Measurements from ENCODE around the gene CCSER1. TPM values are rescaled to one million over a fixed set of nuclear protein-coding genes. Genes with fewer than 3 reads are reported as not detected.

The CCSER1 gene
- total RNA-seq, 1 donor from 2014 or later: 20.1 TPM

DNA sequence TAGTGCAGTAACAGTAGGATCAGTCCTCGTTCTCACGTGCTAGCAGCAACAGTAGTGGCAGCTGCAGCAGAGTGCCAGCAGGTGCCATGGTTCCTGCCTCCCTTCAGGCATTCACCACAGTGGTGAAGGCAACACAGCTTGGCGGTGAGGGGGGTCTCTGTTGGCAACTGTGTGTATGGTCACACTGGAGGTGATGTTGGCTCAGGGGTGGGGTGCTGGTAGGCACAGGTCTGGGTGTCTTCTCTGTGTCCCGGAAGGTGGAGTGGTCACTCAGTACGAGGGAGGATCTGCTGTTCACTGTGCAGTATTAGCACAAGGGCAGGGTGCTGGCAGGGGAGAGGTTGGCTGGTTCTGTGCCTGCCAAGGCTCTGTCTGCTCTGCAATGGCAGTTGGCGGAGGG, 671.8 kb downstream of the CCSER1 start:
- TF ChIP-seq, protein P1, sequence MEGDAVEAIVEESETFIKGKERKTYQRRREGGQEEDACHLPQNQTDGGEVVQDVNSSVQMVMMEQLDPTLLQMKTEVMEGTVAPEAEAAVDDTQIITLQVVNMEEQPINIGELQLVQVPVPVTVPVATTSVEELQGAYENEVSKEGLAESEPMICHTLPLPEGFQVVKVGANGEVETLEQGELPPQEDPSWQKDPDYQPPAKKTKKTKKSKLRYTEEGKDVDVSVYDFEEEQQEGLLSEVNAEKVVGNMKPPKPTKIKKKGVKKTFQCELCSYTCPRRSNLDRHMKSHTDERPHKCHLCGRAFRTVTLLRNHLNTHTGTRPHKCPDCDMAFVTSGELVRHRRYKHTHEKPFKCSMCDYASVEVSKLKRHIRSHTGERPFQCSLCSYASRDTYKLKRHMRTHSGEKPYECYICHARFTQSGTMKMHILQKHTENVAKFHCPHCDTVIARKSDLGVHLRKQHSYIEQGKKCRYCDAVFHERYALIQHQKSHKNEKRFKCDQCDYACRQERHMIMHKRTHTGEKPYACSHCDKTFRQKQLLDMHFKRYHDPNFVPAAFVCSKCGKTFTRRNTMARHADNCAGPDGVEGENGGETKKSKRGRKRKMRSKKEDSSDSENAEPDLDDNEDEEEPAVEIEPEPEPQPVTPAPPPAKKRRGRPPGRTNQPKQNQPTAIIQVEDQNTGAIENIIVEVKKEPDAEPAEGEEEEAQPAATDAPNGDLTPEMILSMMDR (IDR thresholded peaks at IDR 0.05): no peak
- DNase-seq: no peak
- ChIA-PET POLR2A (no interaction called here), CTCF (no interaction called here)
- intact Hi-C loops (cut with micrococcal nuclease): no loop called here
- Mint-ChIP-seq H3K4me3 (no peak overlapping the region), H3K4me1 (no peaks in the 10 kb centered on the region), H3K9me3 (peaks cover 24% of the 10 kb centered on the region), H3K27ac (no peak overlapping the region), H3K27me3 (no peaks in the 10 kb centered on the region), H3K36me3 (ENCODE audit: low read depth) (peaks cover 10% of the 10 kb centered on the region)
- ATAC-seq (ENCODE audit: low read depth): no peak

DNA sequence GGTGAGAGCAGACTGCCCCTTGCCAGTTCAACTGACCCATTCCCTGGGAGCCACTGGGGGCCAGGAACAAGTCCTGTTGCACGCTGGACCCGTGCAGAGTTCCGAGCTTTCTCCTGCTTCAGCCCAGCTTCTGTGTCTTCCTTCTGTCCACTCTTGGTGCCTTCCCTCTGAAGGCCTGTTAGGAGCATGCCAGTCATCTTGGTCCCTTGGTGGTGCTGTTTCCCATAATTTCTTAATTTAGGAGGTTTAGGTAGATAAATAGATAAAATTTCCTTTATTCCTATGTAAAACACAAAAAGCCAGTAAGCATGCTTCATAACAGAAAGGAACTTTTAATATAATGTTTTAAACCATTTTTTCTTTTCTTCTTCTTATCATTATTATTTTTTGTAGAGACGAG, 672.7 kb downstream of the CCSER1 start:
- CTCF ChIA-PET: no interaction called here
- H3K27me3 Mint-ChIP-seq: no peaks in the 10 kb centered on the region

DNA sequence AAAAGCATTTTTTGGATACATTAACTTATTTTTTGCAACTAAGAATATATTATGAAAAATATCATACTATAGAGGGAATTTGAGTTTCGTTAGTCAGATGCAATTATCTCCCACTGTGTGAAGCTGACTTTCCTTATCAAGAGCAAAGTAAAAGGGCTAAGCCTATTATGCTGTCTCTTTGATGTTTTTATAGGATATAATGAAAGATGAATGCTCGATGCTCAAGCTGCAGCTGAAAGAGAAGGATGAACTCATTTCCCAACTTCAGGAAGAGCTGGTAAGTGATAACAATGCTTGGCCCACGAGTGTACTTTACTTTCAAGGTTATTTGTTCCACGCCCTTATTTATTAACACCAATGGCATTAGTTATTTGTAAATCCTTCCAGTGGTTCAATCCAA, 688.4 kb downstream of the CCSER1 start:
- TF ChIP-seq, protein P1 (IDR thresholded peaks at IDR 0.05): no peak

More for the DNA sequence above, 672.7 kb downstream of the CCSER1 start:
- TF ChIP-seq, protein P1 (IDR thresholded peaks at IDR 0.05): no peak
- H3K27ac Mint-ChIP-seq: no peak overlapping the region
- H3K36me3 Mint-ChIP-seq (ENCODE audit: low read depth): peaks cover 10% of the 10 kb centered on the region
- ATAC-seq (ENCODE audit: low read depth) (no peak), DNase-seq (no peak)
- H3K9me3 Mint-ChIP-seq: peaks cover 24% of the 10 kb centered on the region
- no peak overlapping the region for H3K4me3 Mint-ChIP-seq
- no peaks in the 10 kb centered on the region for H3K4me1 Mint-ChIP-seq
- POLR2A ChIA-PET: no interaction called here
- intact Hi-C loops (cut with micrococcal nuclease): no loop called here

DNA sequence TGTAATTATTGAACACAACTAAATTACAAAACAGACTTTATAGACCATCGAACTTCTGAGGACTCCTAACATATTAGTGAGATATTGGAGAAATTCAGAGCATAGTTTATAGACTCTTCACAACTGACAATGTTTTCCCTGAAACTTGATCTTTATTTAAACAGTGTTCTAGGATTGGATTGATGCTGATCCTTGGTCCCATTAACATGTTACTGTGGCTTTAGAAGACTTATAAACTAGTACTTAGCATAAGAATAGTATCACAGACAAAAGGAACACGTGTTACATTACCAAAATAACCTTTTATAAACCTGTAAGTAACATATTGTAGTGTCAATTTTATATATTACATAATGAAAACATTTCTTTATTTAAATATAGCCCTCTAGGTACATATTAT, 689.6 kb downstream of the CCSER1 start:
- no peak for ATAC-seq (ENCODE audit: low read depth)
- CTCF ChIA-PET: no interaction called here

More for the DNA sequence above, 688.4 kb downstream of the CCSER1 start:
- H3K9me3 Mint-ChIP-seq: peaks cover 13% of the 10 kb centered on the region
- no peak for ATAC-seq (ENCODE audit: low read depth)
- H3K4me3 Mint-ChIP-seq: no peak overlapping the region
- CTCF ChIA-PET: no interaction called here
- H3K27ac Mint-ChIP-seq: no peak overlapping the region
- no peak for DNase-seq
- H3K27me3 Mint-ChIP-seq: no peaks in the 10 kb centered on the region
- no peaks in the 10 kb centered on the region for H3K4me1 Mint-ChIP-seq
- POLR2A ChIA-PET: no interaction called here
- peaks cover 19% of the 10 kb centered on the region for H3K36me3 Mint-ChIP-seq (ENCODE audit: low read depth)
- intact Hi-C loops (cut with micrococcal nuclease): no loop called here

DNA sequence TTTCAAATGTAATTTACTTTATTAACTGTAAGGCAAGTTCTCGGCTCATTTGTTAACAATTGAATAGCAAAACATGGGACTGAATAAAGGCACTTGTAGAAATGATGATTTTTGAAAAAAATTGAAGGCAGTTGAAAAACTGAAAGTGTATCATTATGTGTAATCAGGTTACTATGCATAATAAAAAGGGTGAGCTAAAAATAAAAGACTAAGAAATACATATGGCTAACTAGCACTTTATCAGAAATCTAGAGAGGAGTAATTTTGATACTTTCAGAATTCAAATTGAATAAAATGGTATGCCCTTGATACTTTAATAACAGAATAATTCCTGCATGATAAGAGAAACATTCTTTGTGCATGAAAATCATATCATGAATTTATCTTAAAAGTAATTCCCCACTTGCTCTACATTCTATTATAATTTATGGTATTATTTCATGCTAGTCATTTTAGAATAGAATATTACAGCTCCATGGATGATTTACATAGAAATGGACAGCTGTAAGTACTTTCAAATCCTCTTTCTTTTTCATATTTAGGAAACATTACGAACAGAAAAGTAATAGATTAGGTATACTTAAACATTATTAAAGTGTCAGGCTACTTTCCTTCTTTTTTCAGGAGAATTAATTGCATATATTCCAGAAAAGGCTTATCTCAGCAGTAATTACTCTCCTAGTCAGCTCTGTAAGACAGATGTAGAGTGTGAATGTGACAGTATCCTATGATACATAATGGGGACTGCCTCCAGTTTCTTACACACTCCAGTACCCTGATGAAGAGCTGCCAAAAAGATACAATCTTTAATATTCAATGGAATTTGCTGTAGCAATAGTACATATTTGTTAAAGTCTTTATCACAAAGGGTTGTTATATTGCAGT, 697.3 kb downstream of the CCSER1 start:
- no peaks in the 10 kb centered on the region for H3K4me1 Mint-ChIP-seq
- ATAC-seq (ENCODE audit: low read depth) (no peak), DNase-seq (no peak)
- no peak overlapping the region for H3K4me3 Mint-ChIP-seq
- H3K27me3 Mint-ChIP-seq: no peaks in the 10 kb centered on the region
- no peaks in the 10 kb centered on the region for H3K9me3 Mint-ChIP-seq
- intact Hi-C loops (cut with micrococcal nuclease): no loop called here
- no peaks in the 10 kb centered on the region for H3K36me3 Mint-ChIP-seq (ENCODE audit: low read depth)
- no peak overlapping the region for H3K27ac Mint-ChIP-seq
- CTCF ChIA-PET: no interaction called here
- TF ChIP-seq, protein P1 (IDR thresholded peaks at IDR 0.05): no peak
- POLR2A ChIA-PET: no interaction called here

More for the DNA sequence above, 689.6 kb downstream of the CCSER1 start:
- no peak overlapping the region for H3K27ac Mint-ChIP-seq
- TF ChIP-seq, protein P1 (IDR thresholded peaks at IDR 0.05): no peak
- no peak overlapping the region for H3K4me3 Mint-ChIP-seq
- H3K36me3 Mint-ChIP-seq (ENCODE audit: low read depth): peaks cover 13% of the 10 kb centered on the region
- peaks cover 13% of the 10 kb centered on the region for H3K9me3 Mint-ChIP-seq
- H3K27me3 Mint-ChIP-seq: no peaks in the 10 kb centered on the region
- POLR2A ChIA-PET: no interaction called here
- DNase-seq: no peak
- no peaks in the 10 kb centered on the region for H3K4me1 Mint-ChIP-seq
- intact Hi-C loops (cut with micrococcal nuclease): no loop called here
